HepG2 (cell line): Measurements from ENCODE around the gene KRTAP12-2. TPM values are rescaled to one million over a fixed set of nuclear protein-coding genes. Genes with fewer than 3 reads are reported as not detected.

Experiments
- ATAC-seq: fragments of 200-7000 bp; cut with Tn5 transposase; 3 replicates; pipeline ENCODE4 v1.9.1; 2020; ENCODE audit warnings: mild to moderate bottlenecking, moderate library complexity
- BruUV-seq: library from RNA; stranded (reverse); fragments of 400-500 nt; replicated peaks from 2 replicates; lab custom pipeline; 2021; lab: Mats Ljungman, UMichigan
- CTCF ChIA-PET: fragments of 300-600 bp; formaldehyde crosslinking; extraction: SDS; loops from one replicate; lab custom pipeline; 2021; ENCODE audit warnings: low total read pairs, inconsistent platforms, low intra/inter-chr PET ratio; lab: Yijun Ruan, JAX
- POLR2A ChIA-PET: fragments of 350-600 bp; sonication (Branson Sonifier 250); formaldehyde crosslinking; loops from one replicate; lab custom pipeline; 2020; ENCODE audit warnings: antibody characterized with exemption, inconsistent platforms; lab: Yijun Ruan, JAX
- DNase-seq: peaks from one replicate; pipeline ENCODE4 v3.0.0-alpha.2; 2015; ENCODE audit warnings: low spot score
- FAIRE-seq: peaks from 3 replicates; lab custom pipeline; 2011; peaks lifted over from hg19 to GRCh38; lab: Jason Lieb, UNC
- H2AFZ ChIP-seq: one replicate; pipeline ENCODE4 v1.6.1; 2011; ENCODE audit warnings: low read length, inconsistent platforms
- H3K27ac ChIP-seq: fragments of 300-600 bp; 3 replicates; pipeline ENCODE4 v1.8.0; 2011; ENCODE audit warnings: mixed run types, mild to moderate bottlenecking, mixed read lengths, low read length, inconsistent platforms; ENCODE audit not compliant: insufficient read depth; ENCODE audit errors: extremely low read length
- H3K27me3 ChIP-seq, 2 experiments: fragments of 200-600 bp in 1 of 2; 2 replicates in 1 of 2; 3 replicates in 1 of 2; pipeline versions ENCODE4 v1.6.0 to v1.8.0; 2011; ENCODE audit warnings: low read length in 2 of 2, mild to moderate bottlenecking in 2 of 2, moderate library complexity in 2 of 2, inconsistent platforms in 1 of 2; ENCODE audit not compliant: insufficient read depth in 2 of 2, control insufficient read depth in 1 of 2
- H3K36me3 ChIP-seq, 2 experiments: fragments of 200-600 bp in 1 of 2; replicated peaks in 1 of 2; 2 replicates in 1 of 2; 3 replicates in 1 of 2; pipeline versions ENCODE4 v1.5.1 to v1.8.0; 2011; ENCODE audit warnings: low read length in 2 of 2, inconsistent platforms in 1 of 2; ENCODE audit not compliant: insufficient read depth in 2 of 2, control insufficient read depth in 1 of 2
- H3K4me1 ChIP-seq: 2 replicates; pipeline ENCODE4 v1.5.1; 2012; ENCODE audit warnings: low read length, inconsistent platforms; ENCODE audit not compliant: insufficient read depth
- H3K4me2 ChIP-seq: 2 replicates; pipeline ENCODE4 v1.6.0; 2011; ENCODE audit warnings: low read depth, low read length, inconsistent platforms
- H3K4me3 ChIP-seq, 3 experiments: fragments of 200-600 bp in 1 of 3; sonication (generic), shearing (Covaris generic) in 1 of 3; replicated peaks in 1 of 3; 2 replicates each; pipeline ENCODE4 v1.5.1; 2011 to 2016; ENCODE audit warnings: low read length in 3 of 3, inconsistent platforms in 2 of 3, low read depth in 2 of 3, mild to moderate bottlenecking in 2 of 3, control low read depth in 1 of 3, mixed read lengths in 1 of 3; ENCODE audit not compliant: insufficient read depth in 1 of 3
- H3K79me2 ChIP-seq: one replicate; pipeline ENCODE4 v1.6.1; 2011; ENCODE audit warnings: low read length, inconsistent platforms; ENCODE audit not compliant: insufficient read depth
- H3K9ac ChIP-seq: 2 replicates; pipeline ENCODE4 v1.6.0; 2011; ENCODE audit warnings: mild to moderate bottlenecking, low read depth, low read length, inconsistent platforms; ENCODE audit not compliant: insufficient read depth
- H3K9me3 ChIP-seq: 2 replicates; pipeline ENCODE4 v1.5.1; 2012; ENCODE audit warnings: mild to moderate bottlenecking, low read length
- H4K20me1 ChIP-seq: 2 replicates; pipeline ENCODE4 v1.6.0; 2011; ENCODE audit warnings: inconsistent platforms, mild to moderate bottlenecking, low read length, moderate library complexity; ENCODE audit not compliant: insufficient read depth
- JUN ChIP-seq: sonication (generic); formaldehyde crosslinking; IDR thresholded peaks from 2 replicates; pipeline ENCODE4 v1.4.0; 2020; ENCODE audit warnings: mild to moderate bottlenecking, missing genetic modification reagents
- WGBS: methylation state at CpG from one replicate; pipeline ENCODE4 v1.1.6; 2017; ENCODE audit warnings: low lambda C conversion rate; 5-methylcytosine and 5-hydroxymethylcytosine counted together
- in situ Hi-C: cut with HindIII; loops from 2 replicates; pipeline ENCODE4 v1.10.0; 2017; ENCODE audit warnings: low pct_unique_long_range_greater_than_20kb; ENCODE audit not compliant: extremely low pct_ligation_motif_present
- intact Hi-C: fragments of 100-400 bp; cut with micrococcal nuclease; formaldehyde crosslinking; loops from one replicate; pipeline ENCODE4 v1.10.0; 2022; ENCODE audit not compliant: unreplicated experiment
- polyA plus RNA-seq, 8 experiments: library from polyadenylated mRNA; depleted of rRNA in 3 of 8; stranded (reverse) in 7 of 8; unstranded in 1 of 8; fragments of >200 nt; fragmentation: Illumina TruSeq in 4 of 8; extraction: Trizol in 4 of 8; gene quantifications; 2 replicates each; pipeline versions ENCODE4 v1.2.1 to v1.2.3, GENCODE V29; 2011 to 2016; ENCODE audit warnings: low read depth in 4 of 8, missing spikeins in 1 of 8, mixed read lengths in 1 of 8; ENCODE audit not compliant: insufficient read depth in 1 of 8
- total RNA-seq, 5 experiments: library from RNA; depleted of rRNA; stranded (reverse); fragments of >200 nt; fragmentation: Illumina TruSeq; extraction: Trizol; gene quantifications; 2 replicates each; pipeline ENCODE4 v1.2.3, GENCODE V29; 2016; ENCODE audit warnings: low read depth in 1 of 5
- TF ChIP-seq, protein P1 (sequence below), 2 experiments: sonication (generic) in 1 of 2; formaldehyde crosslinking in 1 of 2; IDR thresholded peaks; 2 replicates each; pipeline versions ENCODE4 v1.6.1 to v1.9.0; 2014 to 2022; ENCODE audit warnings: antibody characterized with exemption in 1 of 2, borderline replicate concordance in 1 of 2, inconsistent platforms in 1 of 2, low read depth in 1 of 2, missing genetic modification reagents in 1 of 2

KRTAP12-2 gene
- total and polyA plus RNA-seq, 2 of the 13 experiments (the other 11 are each of a cell fraction or from before 2014, with no cell fraction given) = not detected

DNA sequence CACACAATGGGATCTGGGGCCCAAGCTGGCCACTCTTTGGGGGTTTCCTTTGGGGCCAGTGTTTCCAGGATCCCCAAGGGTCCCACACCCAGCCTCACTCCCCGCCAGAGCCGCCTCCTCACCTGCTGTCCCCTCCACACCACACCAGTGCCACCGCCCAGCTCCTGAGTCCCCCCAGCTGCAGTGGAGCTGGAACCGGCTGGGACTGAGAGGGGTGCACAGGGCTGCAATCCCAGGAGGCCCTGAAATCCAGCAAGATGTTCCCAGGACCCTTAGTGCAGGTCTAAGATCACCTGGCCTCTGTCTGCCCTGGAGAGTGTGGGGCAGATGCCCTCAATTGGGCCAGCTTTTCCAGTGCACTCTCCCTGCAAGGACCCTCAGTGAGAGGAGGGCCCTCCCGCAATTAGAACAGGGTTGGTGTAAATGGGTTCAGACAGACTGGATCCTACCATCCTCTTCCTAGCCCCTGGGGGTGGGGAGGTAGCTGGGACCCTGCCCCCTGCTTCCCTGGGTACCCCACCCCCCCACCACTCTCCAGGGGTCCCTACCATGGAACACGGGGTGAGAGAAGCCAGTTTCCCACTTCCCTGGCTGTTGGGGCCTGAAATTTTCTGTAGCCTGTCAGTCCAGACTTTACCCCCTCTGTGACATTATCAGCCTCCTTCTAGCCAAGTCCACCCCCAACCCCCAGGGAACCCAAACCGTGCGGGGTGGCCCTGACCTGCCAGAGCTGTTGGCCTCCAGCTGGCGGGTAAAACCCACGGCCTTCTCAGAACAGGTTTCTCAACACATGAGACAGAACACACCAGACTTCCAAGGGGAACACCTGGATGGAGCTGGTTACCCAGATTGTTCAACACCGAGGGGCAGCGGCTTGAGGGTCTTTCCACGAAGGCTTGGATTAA is 37.3 kb upstream of the KRTAP12-2 start:
- no peak for ATAC-seq
- intact Hi-C loops = loop anchor here (5.0 kb wide), 1 partner anchor 33 kb away; no protein-coding TSS in a partner anchor
- DNase-seq = no peak
- WGBS = 27% methylated on average over 8 of the region's 13 CpGs
- FAIRE-seq = no peak
- CTCF ChIA-PET = no interaction called here
- TF ChIP-seq, protein P1, sequence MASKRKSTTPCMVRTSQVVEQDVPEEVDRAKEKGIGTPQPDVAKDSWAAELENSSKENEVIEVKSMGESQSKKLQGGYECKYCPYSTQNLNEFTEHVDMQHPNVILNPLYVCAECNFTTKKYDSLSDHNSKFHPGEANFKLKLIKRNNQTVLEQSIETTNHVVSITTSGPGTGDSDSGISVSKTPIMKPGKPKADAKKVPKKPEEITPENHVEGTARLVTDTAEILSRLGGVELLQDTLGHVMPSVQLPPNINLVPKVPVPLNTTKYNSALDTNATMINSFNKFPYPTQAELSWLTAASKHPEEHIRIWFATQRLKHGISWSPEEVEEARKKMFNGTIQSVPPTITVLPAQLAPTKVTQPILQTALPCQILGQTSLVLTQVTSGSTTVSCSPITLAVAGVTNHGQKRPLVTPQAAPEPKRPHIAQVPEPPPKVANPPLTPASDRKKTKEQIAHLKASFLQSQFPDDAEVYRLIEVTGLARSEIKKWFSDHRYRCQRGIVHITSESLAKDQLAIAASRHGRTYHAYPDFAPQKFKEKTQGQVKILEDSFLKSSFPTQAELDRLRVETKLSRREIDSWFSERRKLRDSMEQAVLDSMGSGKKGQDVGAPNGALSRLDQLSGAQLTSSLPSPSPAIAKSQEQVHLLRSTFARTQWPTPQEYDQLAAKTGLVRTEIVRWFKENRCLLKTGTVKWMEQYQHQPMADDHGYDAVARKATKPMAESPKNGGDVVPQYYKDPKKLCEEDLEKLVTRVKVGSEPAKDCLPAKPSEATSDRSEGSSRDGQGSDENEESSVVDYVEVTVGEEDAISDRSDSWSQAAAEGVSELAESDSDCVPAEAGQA (IDR thresholded peaks at IDR 0.05; ENCODE audit: low read depth) = no peak
- TF ChIP-seq, protein P1 (CRISPR knock-in tag; IDR thresholded peaks at IDR 0.05; ENCODE audit: borderline replicate concordance) = no peak
- TF ChIP-seq JUN (CRISPR knock-in tag) = 0 out of 2 replicates have a peak, but pooled peaks have one; percentile 2
- TF ChIP-seq, all 625 proteins: peak for 1
- peaks cover 55% of the 10 kb centered on the region for H3K4me1 ChIP-seq
- no peaks in the 10 kb centered on the region for H3K9me3 ChIP-seq
- BruUV-seq = no TSS peak
- H3K79me2 ChIP-seq = no peaks in the 10 kb centered on the region
- no peaks in the 10 kb centered on the region for H4K20me1 ChIP-seq
- peak overlapping the region; percentile 53; the same call in 1 of the 2 replicates for H3K4me2 ChIP-seq
- H3K36me3 ChIP-seq = no peaks in the 10 kb centered on the region
- H3K27me3 ChIP-seq = peaks cover 4 to 31% of the 10 kb centered on the region in 2 experiments; a peak in 4 of 5 replicates
- H3K4me3 ChIP-seq = no peak overlapping the region; a peak in 1 of 6 replicates
- POLR2A ChIA-PET = no interaction called here
- H3K27ac ChIP-seq = no peak overlapping the region
- in situ Hi-C loops = no loop called here
- no peak overlapping the region for H3K9ac ChIP-seq
- no peak overlapping the region for H2AFZ ChIP-seq
